HG02884 (cell line): ENCODE results near the gene TAF11L6.
"Not testable (repeated sequence)": the region's sequence is repeated elsewhere in the genome, so short reads cannot be mapped to it uniquely, and the experiment has no call there.

Experiments
- ATAC-seq: cut with Tn5 transposase; IDR thresholded peaks from one replicate; pipeline ENCODE4 v1.9.1; 2021; ENCODE audit warnings: mild to moderate bottlenecking, moderate library complexity; ENCODE audit not compliant: unreplicated experiment

TAF11L6 gene

GRCh38 chr5:17528369-17528768 lies at the start of gene TAF11L6:
TSS of gene TAF11L6 (plus strand) at chr5:17528669.
- ATAC-seq = not testable (repeated sequence)

- no peak for ATAC-seq
These were observed 47.1 kb upstream of the TAF11L6 start for GRCh38 chr5:17481378-17481777.

GRCh38 chr5:17482790-17483189 lies 45.7 kb upstream of the TAF11L6 start:
- no peak for ATAC-seq

GRCh38 chr5:17486464-17487173 lies 41.9 kb upstream of the TAF11L6 start:
- not testable (repeated sequence) for ATAC-seq

GRCh38 chr5:17487174-17487512 lies 41.3 kb upstream of the TAF11L6 start:
- no peak for ATAC-seq

- ATAC-seq = not testable (repeated sequence)
These were observed 37.2 kb upstream of the TAF11L6 start for GRCh38 chr5:17491257-17491656.

- no peak for ATAC-seq
These were observed 35.7 kb upstream of the TAF11L6 start for GRCh38 chr5:17492770-17493169.

- no peak for ATAC-seq
These were observed 31.0 kb upstream of the TAF11L6 start for GRCh38 chr5:17497446-17497845.

- not testable (repeated sequence) for ATAC-seq
These were observed 30.5 kb upstream of the TAF11L6 start, which contains the start of gene TAF11L2 for GRCh38 chr5:17497931-17498330. TSS of gene TAF11L2 (plus strand) at chr5:17498231.

GRCh38 chr5:17511775-17512325 lies 16.6 kb upstream of the TAF11L6 start:
- ATAC-seq = no peak

GRCh38 chr5:17517526-17517925 lies 10.9 kb upstream of the TAF11L6 start:
- ATAC-seq = not testable (repeated sequence)

- not testable (repeated sequence) for ATAC-seq
These were observed 10.4 kb upstream of the TAF11L6 start, which contains the start of gene TAF11L3 for GRCh38 chr5:17518067-17518466. TSS of gene TAF11L3 (plus strand) at chr5:17518367.

- not testable (repeated sequence) for ATAC-seq
These were observed 9.0 kb upstream of the TAF11L6 start for GRCh38 chr5:17519508-17519907.

- not testable (repeated sequence) for ATAC-seq
These were observed 7.0 kb upstream of the TAF11L6 start, which contains the start of gene TAF11L4 for GRCh38 chr5:17521501-17521900. TSS of gene TAF11L4 (plus strand) at chr5:17521801.

GRCh38 chr5:17524935-17525334 lies 3.5 kb upstream of the TAF11L6 start, which contains the start of gene TAF11L5:
TSS of gene TAF11L5 (plus strand) at chr5:17525235.
- not testable (repeated sequence) for ATAC-seq

- ATAC-seq = not testable (repeated sequence)
These were observed 2.0 kb upstream of the TAF11L6 start for GRCh38 chr5:17526504-17526903.
